ENCODE data around the gene OCIAD1.

Gene OCIAD1

DNA sequence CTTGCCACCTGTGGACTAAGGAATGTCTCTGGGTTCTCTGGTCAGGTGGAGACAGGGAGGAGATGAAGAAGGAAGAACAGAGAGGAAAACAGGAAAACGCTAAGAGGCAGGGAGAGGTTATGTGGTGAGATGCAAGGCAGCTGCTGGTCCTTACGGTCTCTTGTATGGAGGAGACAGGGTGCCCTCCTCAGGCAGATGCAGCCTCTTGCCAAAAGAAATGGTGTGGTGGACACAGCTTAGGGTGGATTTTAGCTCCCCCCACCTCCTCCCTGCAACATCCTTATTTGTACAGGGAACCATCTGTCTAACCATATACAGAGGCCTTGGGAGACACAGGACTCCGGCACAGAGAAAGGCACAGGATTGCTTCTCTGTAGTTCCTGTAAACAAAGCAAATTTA lies 66.0 kb downstream of the OCIAD1 start:
- Histone ChIP-seq H3K9ac (ENCODE audit: low read depth, low read length) (no peak overlapping the region), H3K36me3 (ENCODE audit: control insufficient read depth, insufficient read depth, low read length) (peaks cover 92% of the 10 kb centered on the region), H3K9me3 (ENCODE audit: control insufficient read depth, insufficient read depth, low read length) (no peaks in the 10 kb centered on the region), H3K4me1 (ENCODE audit: control insufficient read depth, insufficient read depth, low read length) (no peaks in the 10 kb centered on the region), H3K4me3 (ENCODE audit: low read depth, low read length) (no peak overlapping the region), H3K27ac (ENCODE audit: low read depth, low read length) (no peak overlapping the region), H3K27me3 (ENCODE audit: control insufficient read depth, insufficient read depth, low read length) (no peaks in the 10 kb centered on the region)

DNA sequence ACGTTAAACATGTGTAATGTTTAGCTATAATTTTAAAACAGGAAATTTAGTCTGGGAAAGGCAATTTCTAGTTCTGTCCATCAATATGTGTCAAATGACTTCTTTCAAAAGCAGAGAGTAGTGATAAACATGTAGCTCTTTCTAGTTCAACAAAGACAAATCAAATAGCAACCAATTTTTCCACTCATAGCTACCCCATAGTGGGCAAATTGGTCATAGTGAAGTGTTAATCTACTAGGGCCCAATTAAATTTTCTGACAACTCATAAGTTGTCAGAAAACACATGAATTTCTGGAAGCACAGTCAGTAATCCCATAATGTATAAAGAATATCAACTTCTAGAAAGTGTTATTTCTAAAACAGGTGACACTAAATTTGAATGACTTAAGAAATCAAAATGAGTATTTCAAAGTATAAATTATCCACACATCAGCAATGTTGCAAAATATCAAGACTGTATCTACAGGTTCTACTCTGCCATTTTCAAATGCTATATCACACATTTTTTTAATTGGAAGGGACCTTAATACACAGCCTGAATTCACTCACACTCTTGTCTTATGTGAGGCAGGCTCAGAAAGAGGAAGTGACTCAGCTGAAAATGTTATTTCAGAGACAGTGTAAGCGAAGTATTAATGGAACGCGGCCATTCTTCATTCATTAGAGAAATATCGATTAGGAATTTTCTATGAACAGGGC lies 68.0 kb downstream of the OCIAD1 start:
- peaks cover 87% of the 10 kb centered on the region for H3K36me3 ChIP-seq (ENCODE audit: control insufficient read depth, insufficient read depth, low read length)
- H3K27ac ChIP-seq (ENCODE audit: low read depth, low read length), result no peak overlapping the region
- H3K4me3 ChIP-seq (ENCODE audit: low read depth, low read length), result no peak overlapping the region
- no peaks in the 10 kb centered on the region for H3K4me1 ChIP-seq (ENCODE audit: control insufficient read depth, insufficient read depth, low read length)
- no peaks in the 10 kb centered on the region for H3K27me3 ChIP-seq (ENCODE audit: control insufficient read depth, insufficient read depth, low read length)
- H3K9me3 ChIP-seq (ENCODE audit: control insufficient read depth, insufficient read depth, low read length), result no peaks in the 10 kb centered on the region
- H3K9ac ChIP-seq (ENCODE audit: low read depth, low read length), result no peak overlapping the region

DNA sequence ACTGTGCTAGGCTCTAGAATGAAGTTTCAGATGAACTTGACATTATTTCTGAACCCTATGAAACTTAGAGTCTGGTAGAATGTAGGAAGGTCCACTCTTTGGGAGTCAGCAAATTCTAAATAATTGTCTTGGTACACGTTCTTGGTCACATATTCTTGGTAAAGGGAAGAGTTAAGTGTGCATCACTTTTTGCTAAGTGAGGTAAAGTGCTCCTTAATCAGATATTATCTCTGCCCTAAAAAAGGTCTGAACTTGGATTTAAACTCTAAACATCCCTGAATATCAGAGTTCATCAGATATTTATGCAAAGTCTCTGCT lies 68.5 kb downstream of the OCIAD1 start:
- H3K36me3 ChIP-seq (ENCODE audit: control insufficient read depth, insufficient read depth, low read length), result peaks cover 89% of the 10 kb centered on the region
- no peaks in the 10 kb centered on the region for H3K4me1 ChIP-seq (ENCODE audit: control insufficient read depth, insufficient read depth, low read length)
- H3K27me3 ChIP-seq (ENCODE audit: control insufficient read depth, insufficient read depth, low read length), result no peaks in the 10 kb centered on the region
- no peak overlapping the region for H3K9ac ChIP-seq (ENCODE audit: low read depth, low read length)
- no peaks in the 10 kb centered on the region for H3K9me3 ChIP-seq (ENCODE audit: control insufficient read depth, insufficient read depth, low read length)
- no peak overlapping the region for H3K4me3 ChIP-seq (ENCODE audit: low read depth, low read length)
- H3K27ac ChIP-seq (ENCODE audit: low read depth, low read length), result no peak overlapping the region

DNA sequence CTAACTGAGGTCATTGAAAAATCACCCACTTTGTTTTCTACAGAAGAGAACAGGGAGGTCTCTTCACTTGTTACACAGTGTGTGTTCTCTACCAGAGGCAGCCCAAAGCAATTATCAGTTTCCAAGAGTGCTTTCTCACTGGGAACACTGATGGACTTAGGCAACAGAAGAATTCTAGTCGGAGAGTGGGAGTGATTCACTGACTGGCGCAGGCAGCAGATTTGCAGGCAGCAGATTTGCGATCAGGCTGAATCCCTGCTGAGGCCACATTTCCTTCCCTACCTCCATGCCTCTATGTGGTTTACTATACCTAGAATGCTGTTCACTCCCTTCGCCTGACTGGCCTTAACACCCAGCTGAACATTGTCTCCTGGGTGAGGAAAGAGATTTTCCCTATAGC lies 69.1 kb downstream of the OCIAD1 start:
- Histone ChIP-seq H3K9ac (ENCODE audit: low read depth, low read length) (no peak overlapping the region), H3K27me3 (ENCODE audit: control insufficient read depth, insufficient read depth, low read length) (no peaks in the 10 kb centered on the region), H3K4me1 (ENCODE audit: control insufficient read depth, insufficient read depth, low read length) (no peaks in the 10 kb centered on the region), H3K9me3 (ENCODE audit: control insufficient read depth, insufficient read depth, low read length) (no peaks in the 10 kb centered on the region), H3K4me3 (ENCODE audit: low read depth, low read length) (no peak overlapping the region), H3K27ac (ENCODE audit: low read depth, low read length) (no peak overlapping the region), H3K36me3 (ENCODE audit: control insufficient read depth, insufficient read depth, low read length) (peaks cover 90% of the 10 kb centered on the region)

DNA sequence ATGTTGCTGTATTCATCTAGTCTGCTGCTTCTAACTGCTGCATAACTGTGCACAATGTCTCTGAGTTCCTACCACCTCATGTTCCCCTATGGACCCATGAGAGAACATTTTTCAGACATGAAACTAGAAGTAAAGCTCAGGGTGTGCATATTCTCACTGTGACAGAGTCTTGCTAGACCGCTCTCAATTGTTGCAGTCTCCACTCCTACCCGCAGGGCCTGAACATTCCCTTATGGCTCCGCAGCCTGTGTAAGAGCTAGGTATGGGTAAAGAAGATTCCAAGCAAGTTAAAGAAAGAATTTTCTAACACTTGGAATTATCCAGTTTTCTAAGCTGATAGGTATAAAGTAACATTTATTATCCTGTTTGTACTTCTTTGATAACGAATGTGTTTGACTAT lies 70.3 kb downstream of the OCIAD1 start:
- Histone ChIP-seq H3K9ac (ENCODE audit: low read depth, low read length) (no peak overlapping the region), H3K27ac (ENCODE audit: low read depth, low read length) (no peak overlapping the region), H3K36me3 (ENCODE audit: control insufficient read depth, insufficient read depth, low read length) (peaks cover 78% of the 10 kb centered on the region), H3K4me3 (ENCODE audit: low read depth, low read length) (no peak overlapping the region), H3K27me3 (ENCODE audit: control insufficient read depth, insufficient read depth, low read length) (no peaks in the 10 kb centered on the region), H3K4me1 (ENCODE audit: control insufficient read depth, insufficient read depth, low read length) (no peaks in the 10 kb centered on the region), H3K9me3 (ENCODE audit: control insufficient read depth, insufficient read depth, low read length) (no peaks in the 10 kb centered on the region)

DNA sequence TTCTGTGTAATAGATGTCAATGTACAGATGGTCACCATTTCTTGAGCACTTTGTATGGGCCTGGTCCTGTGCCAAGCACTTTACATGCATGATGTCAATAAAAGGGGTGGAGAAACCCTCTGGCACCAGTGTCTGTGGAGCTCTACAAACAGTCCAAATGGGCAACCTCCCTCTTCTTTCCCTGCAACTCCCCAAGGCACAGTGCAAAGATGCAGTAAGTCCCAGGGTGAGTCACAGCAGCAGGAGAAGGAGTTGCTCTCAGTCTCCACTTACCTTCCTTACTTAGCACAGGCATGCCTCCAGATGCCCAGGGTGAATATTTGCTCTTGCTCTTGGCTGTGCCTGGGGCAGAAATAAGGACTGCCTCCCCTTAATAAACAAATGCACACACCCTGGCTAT lies 71.4 kb downstream of the OCIAD1 start:
- no peaks in the 10 kb centered on the region for H3K9me3 ChIP-seq (ENCODE audit: control insufficient read depth, insufficient read depth, low read length)
- H3K4me1 ChIP-seq (ENCODE audit: control insufficient read depth, insufficient read depth, low read length), result peaks cover 4% of the 10 kb centered on the region
- no peak overlapping the region for H3K27ac ChIP-seq (ENCODE audit: low read depth, low read length)
- H3K4me3 ChIP-seq (ENCODE audit: low read depth, low read length), result no peak overlapping the region
- no peak overlapping the region for H3K9ac ChIP-seq (ENCODE audit: low read depth, low read length)
- H3K27me3 ChIP-seq (ENCODE audit: control insufficient read depth, insufficient read depth, low read length), result no peaks in the 10 kb centered on the region
- H3K36me3 ChIP-seq (ENCODE audit: control insufficient read depth, insufficient read depth, low read length), result peaks cover 68% of the 10 kb centered on the region

DNA sequence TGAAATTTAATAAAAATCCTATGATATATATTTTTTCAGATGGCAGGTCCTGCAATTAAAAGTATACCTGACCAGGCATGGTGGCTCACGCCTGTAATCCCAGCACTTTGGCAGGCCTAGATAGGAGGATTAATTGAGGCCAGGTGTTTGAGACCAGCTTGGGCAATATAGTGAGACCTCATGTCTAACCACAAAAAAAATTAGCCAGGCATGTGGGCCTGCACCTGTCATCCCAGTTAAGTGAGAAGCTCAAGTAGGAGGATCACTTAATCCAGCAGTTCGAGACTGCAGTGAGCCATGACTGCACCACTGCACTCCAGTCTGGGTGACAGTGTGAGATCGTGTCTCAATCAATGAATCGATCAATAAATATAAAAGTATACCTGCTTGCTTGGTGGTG lies 73.2 kb downstream of the OCIAD1 start:
- H3K9me3 ChIP-seq (ENCODE audit: control insufficient read depth, insufficient read depth, low read length), result no peaks in the 10 kb centered on the region
- no peaks in the 10 kb centered on the region for H3K27me3 ChIP-seq (ENCODE audit: control insufficient read depth, insufficient read depth, low read length)
- H3K4me1 ChIP-seq (ENCODE audit: control insufficient read depth, insufficient read depth, low read length), result peaks cover 4% of the 10 kb centered on the region
- H3K9ac ChIP-seq (ENCODE audit: low read depth, low read length), result no peak overlapping the region
- H3K36me3 ChIP-seq (ENCODE audit: control insufficient read depth, insufficient read depth, low read length), result peaks cover 51% of the 10 kb centered on the region
- no peak overlapping the region for H3K4me3 ChIP-seq (ENCODE audit: low read depth, low read length)
- H3K27ac ChIP-seq (ENCODE audit: low read depth, low read length), result no peak overlapping the region

DNA sequence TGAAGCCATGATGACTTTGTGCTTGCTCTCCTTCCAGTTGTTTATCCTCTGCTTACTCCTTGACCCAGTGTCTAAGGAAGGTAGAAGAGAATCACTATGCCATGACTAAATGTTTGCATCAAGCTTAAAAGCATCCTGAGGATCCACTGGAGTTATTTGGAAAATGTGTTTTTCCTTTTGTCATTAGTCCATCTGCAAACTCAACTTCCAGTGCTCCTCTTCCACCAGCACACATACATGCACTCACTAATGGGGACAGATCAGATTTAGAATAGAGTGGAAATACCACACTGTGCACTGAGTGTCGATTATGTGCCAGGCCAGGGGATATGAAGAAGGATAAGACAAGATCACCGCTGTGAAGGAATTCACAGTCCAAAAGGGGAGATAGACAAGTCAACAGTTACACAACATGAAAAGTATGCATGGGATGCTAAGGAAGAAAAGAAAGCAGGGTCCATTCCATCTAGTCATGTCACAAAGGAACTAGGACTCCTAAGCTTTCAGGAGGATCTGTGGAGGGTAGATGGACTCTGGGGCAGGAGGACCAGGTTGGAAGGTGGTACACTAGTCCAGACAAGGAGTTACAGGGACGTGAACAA lies 73.8 kb downstream of the OCIAD1 start:
- no peaks in the 10 kb centered on the region for H3K27me3 ChIP-seq (ENCODE audit: control insufficient read depth, insufficient read depth, low read length)
- H3K9ac ChIP-seq (ENCODE audit: low read depth, low read length), result no peak overlapping the region
- peaks cover 4% of the 10 kb centered on the region for H3K4me1 ChIP-seq (ENCODE audit: control insufficient read depth, insufficient read depth, low read length)
- H3K36me3 ChIP-seq (ENCODE audit: control insufficient read depth, insufficient read depth, low read length), result peaks cover 45% of the 10 kb centered on the region
- H3K9me3 ChIP-seq (ENCODE audit: control insufficient read depth, insufficient read depth, low read length), result no peaks in the 10 kb centered on the region
- no peak overlapping the region for H3K4me3 ChIP-seq (ENCODE audit: low read depth, low read length)
- H3K27ac ChIP-seq (ENCODE audit: low read depth, low read length), result no peak overlapping the region

DNA sequence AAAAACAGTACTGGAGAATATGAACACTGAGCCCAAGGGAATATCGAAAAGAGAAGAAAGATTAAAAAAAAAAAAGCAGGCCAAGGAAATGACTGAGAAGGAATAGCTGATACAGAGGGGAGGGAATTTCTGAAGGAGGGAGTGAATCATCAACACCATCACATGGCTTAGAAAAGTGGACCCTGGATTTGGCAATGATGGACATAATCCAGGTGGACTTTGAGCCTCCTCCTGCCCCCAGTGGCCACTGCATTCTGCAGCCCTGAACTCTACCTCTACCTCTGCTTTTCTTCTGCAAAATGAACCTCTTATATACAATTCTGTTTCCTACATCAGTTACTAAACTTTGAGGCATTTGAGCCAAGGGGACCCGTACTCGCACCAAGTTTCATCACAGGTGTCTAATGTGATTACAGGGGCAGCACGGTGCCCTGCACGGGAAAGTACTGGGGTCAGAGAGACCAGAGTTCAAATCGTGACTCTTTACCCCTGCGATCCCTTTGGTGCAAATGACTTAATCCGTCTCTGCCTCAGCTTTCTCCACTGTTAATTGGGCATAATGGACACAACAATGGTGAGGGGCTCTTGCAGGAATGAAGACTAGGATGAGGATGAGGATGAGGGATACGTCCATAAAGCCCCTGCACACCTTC lies 74.6 kb downstream of the OCIAD1 start:
- Histone ChIP-seq H3K27ac (ENCODE audit: low read depth, low read length) (no peak overlapping the region), H3K9ac (ENCODE audit: low read depth, low read length) (peak overlapping the region; percentile 71; the same call in 1 of the 2 replicates), H3K9me3 (ENCODE audit: control insufficient read depth, insufficient read depth, low read length) (no peaks in the 10 kb centered on the region), H3K4me3 (ENCODE audit: low read depth, low read length) (peak overlapping the region; percentile 73), H3K4me1 (ENCODE audit: control insufficient read depth, insufficient read depth, low read length) (peaks cover 4% of the 10 kb centered on the region), H3K36me3 (ENCODE audit: control insufficient read depth, insufficient read depth, low read length) (peaks cover 37% of the 10 kb centered on the region), H3K27me3 (ENCODE audit: control insufficient read depth, insufficient read depth, low read length) (no peaks in the 10 kb centered on the region)

DNA sequence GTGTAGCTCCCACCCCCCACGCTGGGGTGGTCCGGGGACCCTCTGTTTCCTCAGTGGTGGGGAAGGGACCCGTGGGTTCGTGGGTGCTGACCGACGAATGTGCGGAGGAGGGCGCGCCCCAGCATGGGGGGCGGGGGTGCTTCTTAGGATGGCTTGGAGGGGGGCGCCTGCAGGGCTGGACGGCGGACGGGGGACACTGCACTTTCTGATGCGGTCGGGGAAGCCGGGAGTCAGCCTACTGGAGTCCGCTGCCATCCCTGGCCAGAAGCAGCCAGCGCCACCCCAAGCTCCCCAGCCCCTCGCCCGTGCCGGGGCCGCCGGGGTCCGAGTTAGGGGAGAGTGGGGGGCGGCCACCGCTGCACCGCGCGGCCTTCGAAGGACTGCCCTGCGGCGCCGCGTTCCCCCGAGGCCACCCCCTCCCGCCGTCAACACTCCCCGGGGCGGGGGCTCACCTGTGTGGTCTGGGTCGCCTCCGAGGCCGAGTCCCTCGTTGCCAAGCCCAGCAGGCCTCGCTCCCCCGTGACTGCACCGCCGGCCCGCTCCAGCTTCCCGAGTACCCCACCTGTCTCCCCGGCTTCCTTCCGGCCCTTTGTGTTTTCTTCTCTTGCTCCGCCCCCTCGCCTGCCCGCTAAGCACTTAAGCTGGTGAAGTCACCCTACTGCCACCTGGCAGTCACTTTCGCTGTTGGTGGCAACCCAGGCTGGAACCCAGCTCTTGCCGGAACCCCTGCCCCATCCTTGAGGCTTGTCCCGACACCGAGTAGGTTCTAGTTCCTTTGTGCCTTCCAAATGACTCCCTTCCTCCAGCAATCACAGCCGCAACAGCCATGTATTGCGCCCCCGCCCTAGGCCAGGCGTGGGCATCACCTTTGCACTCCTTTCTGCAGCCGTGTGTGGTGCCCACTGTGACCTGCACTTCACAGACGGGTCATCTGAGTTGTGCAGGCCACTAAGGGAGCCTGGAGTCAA lies 75.6 kb downstream of the OCIAD1 start, which contains the start of gene OCIAD2:
OCIAD2 (minus strand) TSS at position 569 of the 968 bp plus-strand sequence. CDS start 2,225 bp downstream, outside the sequence.
- Histone ChIP-seq H3K27me3 (ENCODE audit: control insufficient read depth, insufficient read depth, low read length) (no peaks in the 10 kb centered on the region), H3K36me3 (ENCODE audit: control insufficient read depth, insufficient read depth, low read length) (peaks cover 27% of the 10 kb centered on the region), H3K27ac (ENCODE audit: low read depth, low read length) (peak within 1 kb of the TSS; percentile 64), H3K9me3 (ENCODE audit: control insufficient read depth, insufficient read depth, low read length) (no peaks in the 10 kb centered on the region), H3K4me1 (ENCODE audit: control insufficient read depth, insufficient read depth, low read length) (peaks cover 4% of the 10 kb centered on the region), H3K9ac (ENCODE audit: low read depth, low read length) (peak within 1 kb of the TSS; percentile 71), H3K4me3 (ENCODE audit: low read depth, low read length) (peak within 1 kb of the TSS; percentile 73)

Data from HUES48 (cell line).